Parathyroid adenoma (tissue), 2 donors: ENCODE results near the gene SYPL1.
A peak's percentile ranks its signal among the peaks of the same experiment; 100 is the strongest.

Experiments used
- H2AFZ ChIP-seq: fragments of 300-600 bp; sonication (generic); one replicate; pipeline ENCODE4 v1.7.0; 2017; ENCODE audit warnings: antibody characterized with exemption, mild to moderate bottlenecking
- H3K27ac ChIP-seq: fragments of 300-600 bp; sonication (generic); one replicate; pipeline ENCODE4 v1.7.0; 2017
- H3K27me3 ChIP-seq: fragments of 300-600 bp; sonication (generic); one replicate; pipeline ENCODE4 v1.7.0; 2017; ENCODE audit warnings: low read length; ENCODE audit not compliant: control insufficient read depth, insufficient read depth
- H3K36me3 ChIP-seq: fragments of 300-600 bp; sonication (generic); one replicate; pipeline ENCODE4 v1.7.0; 2017; ENCODE audit warnings: low read length; ENCODE audit not compliant: control insufficient read depth, insufficient read depth
- H3K4me1 ChIP-seq: fragments of 300-600 bp; sonication (generic); one replicate; pipeline ENCODE4 v1.7.0; 2017; ENCODE audit warnings: control low read depth
- H3K4me2 ChIP-seq: fragments of 300-600 bp; sonication (generic); one replicate; pipeline ENCODE4 v1.7.0; 2017; ENCODE audit warnings: low read length
- H3K4me3 ChIP-seq: fragments of 300-600 bp; sonication (generic); one replicate; pipeline ENCODE4 v1.7.0; 2017; ENCODE audit warnings: low read depth, low read length
- H3K79me2 ChIP-seq: fragments of 300-600 bp; sonication (generic); one replicate; pipeline ENCODE4 v1.7.0; 2017; ENCODE audit warnings: control low read depth
- H3K9ac ChIP-seq: fragments of 300-600 bp; sonication (generic); one replicate; pipeline ENCODE4 v1.7.0; 2017; ENCODE audit warnings: mild to moderate bottlenecking
- H3K9me3 ChIP-seq: fragments of 300-600 bp; sonication (generic); one replicate; pipeline ENCODE4 v1.7.0; 2017; ENCODE audit warnings: low read length; ENCODE audit not compliant: control insufficient read depth
- TF ChIP-seq, protein P1 (sequence below): fragments of 300-600 bp; sonication (generic); IDR thresholded peaks from one replicate; pipeline ENCODE4 v1.7.0; 2017; ENCODE audit warnings: antibody characterized with exemption, mild to moderate bottlenecking
- donor health status: primary hyperparathyroidism.

The SYPL1 gene

DNA sequence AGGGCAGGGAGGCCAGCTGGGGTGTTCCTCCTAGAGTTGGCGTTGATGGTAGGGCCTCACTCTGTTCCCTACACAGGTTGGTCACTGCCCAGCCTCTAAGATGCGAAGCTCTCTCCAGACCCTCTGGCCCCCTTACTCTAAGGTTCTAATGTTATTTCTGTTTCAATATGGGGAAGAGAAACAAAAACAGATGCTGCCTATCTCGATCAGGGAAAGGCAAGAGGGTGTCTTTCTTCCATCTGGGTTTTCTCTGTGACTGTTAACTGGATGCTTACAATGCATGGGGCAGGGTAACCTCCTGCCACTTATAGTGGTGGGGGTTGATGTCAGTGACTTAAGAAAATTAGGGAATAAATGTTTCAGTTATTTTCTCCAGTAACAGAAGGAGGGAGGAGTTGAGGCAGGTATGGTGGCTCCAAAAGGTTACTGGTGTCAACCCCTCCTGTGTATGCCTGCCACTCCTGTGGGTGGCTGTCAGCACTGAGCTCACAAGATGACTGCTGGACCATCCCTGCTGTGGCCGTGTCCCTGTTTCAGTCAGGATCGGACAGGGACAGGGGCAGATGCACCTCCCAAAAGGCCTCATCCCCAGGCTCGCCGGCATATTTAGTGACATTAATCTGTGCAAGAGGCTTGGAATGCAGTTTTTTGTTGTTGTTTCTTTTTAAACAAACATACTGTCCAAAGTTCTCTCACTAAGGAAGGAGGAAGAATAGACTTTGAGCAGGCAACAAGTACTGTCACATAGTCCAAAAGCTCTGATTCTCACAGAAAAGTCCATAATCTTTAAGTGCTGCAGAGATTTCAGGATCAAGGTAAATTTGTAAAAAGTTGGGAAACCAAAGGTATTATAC, 39.6 kb upstream of the SYPL1 start:
- H3K9ac ChIP-seq = no peak overlapping the region
- no peak overlapping the region for H3K4me2 ChIP-seq
- no peaks in the 10 kb centered on the region for H3K27me3 ChIP-seq
- peaks cover 10% of the 10 kb centered on the region for H3K4me1 ChIP-seq
- TF ChIP-seq, protein P1, sequence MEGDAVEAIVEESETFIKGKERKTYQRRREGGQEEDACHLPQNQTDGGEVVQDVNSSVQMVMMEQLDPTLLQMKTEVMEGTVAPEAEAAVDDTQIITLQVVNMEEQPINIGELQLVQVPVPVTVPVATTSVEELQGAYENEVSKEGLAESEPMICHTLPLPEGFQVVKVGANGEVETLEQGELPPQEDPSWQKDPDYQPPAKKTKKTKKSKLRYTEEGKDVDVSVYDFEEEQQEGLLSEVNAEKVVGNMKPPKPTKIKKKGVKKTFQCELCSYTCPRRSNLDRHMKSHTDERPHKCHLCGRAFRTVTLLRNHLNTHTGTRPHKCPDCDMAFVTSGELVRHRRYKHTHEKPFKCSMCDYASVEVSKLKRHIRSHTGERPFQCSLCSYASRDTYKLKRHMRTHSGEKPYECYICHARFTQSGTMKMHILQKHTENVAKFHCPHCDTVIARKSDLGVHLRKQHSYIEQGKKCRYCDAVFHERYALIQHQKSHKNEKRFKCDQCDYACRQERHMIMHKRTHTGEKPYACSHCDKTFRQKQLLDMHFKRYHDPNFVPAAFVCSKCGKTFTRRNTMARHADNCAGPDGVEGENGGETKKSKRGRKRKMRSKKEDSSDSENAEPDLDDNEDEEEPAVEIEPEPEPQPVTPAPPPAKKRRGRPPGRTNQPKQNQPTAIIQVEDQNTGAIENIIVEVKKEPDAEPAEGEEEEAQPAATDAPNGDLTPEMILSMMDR = no peak
- H3K9me3 ChIP-seq = no peaks in the 10 kb centered on the region
- no peaks in the 10 kb centered on the region for H3K36me3 ChIP-seq
- H3K4me3 ChIP-seq = no peak overlapping the region
- peak overlapping the region; percentile 69 for H2AFZ ChIP-seq
- H3K79me2 ChIP-seq = no peaks in the 10 kb centered on the region
- no peak overlapping the region for H3K27ac ChIP-seq

DNA sequence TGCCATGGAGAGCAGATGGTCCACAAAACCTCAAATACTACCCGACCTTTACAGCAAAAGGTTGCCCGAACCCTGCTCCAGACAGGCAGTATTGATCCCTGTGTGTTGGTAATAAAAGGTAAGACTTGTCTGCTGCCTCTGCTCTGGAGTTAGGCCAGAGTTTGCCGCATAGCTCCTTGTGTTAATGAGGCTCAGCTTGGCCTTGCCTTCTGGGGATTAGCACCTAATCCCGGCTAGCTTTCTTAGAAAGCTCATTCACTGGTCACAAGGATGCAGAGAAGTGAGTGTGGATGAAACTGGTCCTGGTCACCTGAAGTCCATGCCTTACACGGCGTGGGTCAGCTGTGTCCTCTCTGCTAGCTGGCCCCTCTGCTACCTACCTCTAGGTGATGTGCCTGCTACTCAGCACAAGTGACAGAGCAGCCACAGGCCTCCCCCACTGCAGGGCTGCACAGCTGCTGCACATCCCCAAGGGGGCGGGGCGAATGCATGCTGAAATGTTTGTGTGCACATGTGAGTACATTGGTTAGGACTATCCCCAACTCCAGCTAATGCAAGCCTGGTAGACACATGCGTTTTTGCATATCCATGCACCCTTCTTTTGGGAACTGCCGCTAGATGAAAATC, 31.7 kb upstream of the SYPL1 start:
- no peaks in the 10 kb centered on the region for H3K9me3 ChIP-seq
- H3K4me2 ChIP-seq = no peak overlapping the region
- no peak overlapping the region for H3K9ac ChIP-seq
- TF ChIP-seq, protein P1 = no peak
- H3K4me3 ChIP-seq = no peak overlapping the region
- no peak overlapping the region for H3K27ac ChIP-seq
- H2AFZ ChIP-seq = no peak overlapping the region
- H3K79me2 ChIP-seq = no peaks in the 10 kb centered on the region
- H3K27me3 ChIP-seq = no peaks in the 10 kb centered on the region
- no peaks in the 10 kb centered on the region for H3K4me1 ChIP-seq
- H3K36me3 ChIP-seq = no peaks in the 10 kb centered on the region

DNA sequence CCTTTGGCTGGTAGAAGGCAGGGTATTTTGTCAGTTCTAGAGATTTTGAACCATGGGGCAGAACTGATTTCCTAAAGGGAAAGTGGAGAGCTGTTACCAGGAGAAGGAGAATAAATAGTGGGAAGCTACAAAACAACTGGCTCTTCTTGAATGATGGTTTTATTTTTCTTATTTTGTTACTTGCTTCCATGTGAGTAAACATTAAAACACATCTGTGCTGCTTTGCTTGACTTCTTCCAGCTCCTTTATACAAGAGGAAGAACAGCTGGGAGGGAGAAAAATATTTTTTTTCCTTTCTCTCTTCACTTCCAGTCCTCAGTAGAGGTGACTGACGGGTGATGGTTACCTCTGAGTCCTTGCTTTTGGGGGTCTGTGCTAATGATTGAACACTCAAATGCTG, 30.0 kb upstream of the SYPL1 start:
- no peaks in the 10 kb centered on the region for H3K36me3 ChIP-seq
- TF ChIP-seq, protein P1 = no peak
- H3K79me2 ChIP-seq = no peaks in the 10 kb centered on the region
- no peaks in the 10 kb centered on the region for H3K9me3 ChIP-seq
- no peak overlapping the region for H2AFZ ChIP-seq
- H3K4me3 ChIP-seq = no peak overlapping the region
- H3K4me1 ChIP-seq = no peaks in the 10 kb centered on the region
- H3K9ac ChIP-seq = no peak overlapping the region
- no peaks in the 10 kb centered on the region for H3K27me3 ChIP-seq
- no peak overlapping the region for H3K27ac ChIP-seq
- no peak overlapping the region for H3K4me2 ChIP-seq

DNA sequence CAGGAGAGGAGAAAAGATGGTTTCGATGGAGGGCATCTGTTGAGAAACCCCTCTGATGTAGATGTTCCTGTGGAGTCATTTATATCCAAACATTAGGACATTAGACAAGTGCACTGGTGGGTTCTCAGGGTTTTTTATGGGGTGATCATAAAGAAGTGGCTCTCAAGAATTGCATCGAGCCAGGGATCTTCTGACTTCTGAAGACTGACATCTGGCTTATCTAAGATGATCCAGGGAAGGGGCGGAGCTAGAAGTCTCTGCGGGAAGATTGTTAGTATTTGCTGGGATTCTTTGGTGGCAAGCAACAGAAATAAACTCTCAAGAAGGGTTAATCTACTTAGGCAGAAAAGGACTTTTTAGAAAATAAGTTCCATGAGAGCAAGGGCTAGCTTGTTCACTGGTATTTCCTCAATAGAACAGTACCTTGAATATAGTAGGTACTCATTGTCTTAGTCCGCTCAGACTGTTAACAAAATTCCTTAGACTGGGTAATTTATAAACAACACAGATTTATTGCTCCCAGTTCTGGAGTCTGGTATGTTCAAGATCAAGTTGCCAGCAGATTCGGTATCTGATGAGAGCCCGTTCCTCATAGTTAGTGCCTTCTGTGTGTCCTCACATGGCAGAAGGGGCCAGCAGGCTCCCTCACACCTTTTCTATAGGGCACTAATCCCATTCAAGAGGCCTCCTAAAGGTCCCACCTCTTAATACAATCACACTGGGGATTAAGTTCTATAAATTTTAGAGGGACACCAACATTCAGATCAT, 28.5 kb upstream of the SYPL1 start:
- H3K4me2 ChIP-seq = no peak overlapping the region
- TF ChIP-seq, protein P1 = no peak

More for the DNA sequence above, 28.5 kb upstream of the SYPL1 start:
- H3K79me2 ChIP-seq = no peaks in the 10 kb centered on the region
- no peak overlapping the region for H2AFZ ChIP-seq
- H3K27me3 ChIP-seq = no peaks in the 10 kb centered on the region
- H3K9ac ChIP-seq = no peak overlapping the region
- no peaks in the 10 kb centered on the region for H3K4me1 ChIP-seq
- no peak overlapping the region for H3K4me3 ChIP-seq
- H3K36me3 ChIP-seq = no peaks in the 10 kb centered on the region
- no peaks in the 10 kb centered on the region for H3K9me3 ChIP-seq
- no peak overlapping the region for H3K27ac ChIP-seq
